Measurements from ENCODE around the gene LTF.
"Not testable (repeated sequence)": the region's sequence is repeated elsewhere in the genome, so short reads cannot be mapped to it uniquely, and the experiment has no call there.

The LTF gene

GRCh38 chr3:46442576-46443530 lies 21.9 kb downstream of the LTF start:
- DNase-seq (ENCODE audit: low read depth, low spot score) = no peak

GRCh38 chr3:46440531-46441294 lies 24.0 kb downstream of the LTF start:
- DNase-seq (ENCODE audit: low read depth, low spot score) = no peak

- DNase-seq (ENCODE audit: low read depth, low spot score) = no peak
These were observed 25.9 kb downstream of the LTF start for GRCh38 chr3:46438831-46439230.

GRCh38 chr3:46435081-46435726 lies 29.5 kb downstream of the LTF start:
- DNase-seq (ENCODE audit: low read depth, low spot score) = no peak

- DNase-seq (ENCODE audit: low read depth, low spot score) = no peak
These were observed 30.9 kb downstream of the LTF start for GRCh38 chr3:46433841-46434240.

GRCh38 chr3:46433118-46433517 lies 31.6 kb downstream of the LTF start:
- DNase-seq (ENCODE audit: low read depth, low spot score) = not testable (repeated sequence)

GRCh38 chr3:46431905-46432304 lies 32.8 kb downstream of the LTF start:
- not testable (repeated sequence) for DNase-seq (ENCODE audit: low read depth, low spot score)

- not testable (repeated sequence) for DNase-seq (ENCODE audit: low read depth, low spot score)
These were observed 33.8 kb downstream of the LTF start for GRCh38 chr3:46430879-46431278.

- no peak for DNase-seq (ENCODE audit: low read depth, low spot score)
These were observed 35.0 kb downstream of the LTF start for GRCh38 chr3:46429671-46430070.

- DNase-seq (ENCODE audit: low read depth, low spot score) = no peak
These were observed 35.5 kb downstream of the LTF start for GRCh38 chr3:46429250-46429649.

GRCh38 chr3:46427916-46428833 lies 36.5 kb downstream of the LTF start:
- no peak for DNase-seq (ENCODE audit: low read depth, low spot score)

GRCh38 chr3:46427404-46427803 lies 37.3 kb downstream of the LTF start:
- not testable (repeated sequence) for DNase-seq (ENCODE audit: low read depth, low spot score)

GRCh38 chr3:46426476-46426875 lies 38.2 kb downstream of the LTF start:
- not testable (repeated sequence) for DNase-seq (ENCODE audit: low read depth, low spot score)

- no peak for DNase-seq (ENCODE audit: low read depth, low spot score)
These were observed 41.1 kb downstream of the LTF start for GRCh38 chr3:46423588-46423987.

- no peak for DNase-seq (ENCODE audit: low read depth, low spot score)
These were observed 42.1 kb downstream of the LTF start for GRCh38 chr3:46422617-46423016.

- DNase-seq (ENCODE audit: low read depth, low spot score) = no peak
These were observed 43.8 kb downstream of the LTF start for GRCh38 chr3:46420931-46421330.

GRCh38 chr3:46419816-46420215 lies 44.9 kb downstream of the LTF start:
- DNase-seq (ENCODE audit: low read depth, low spot score) = no peak

- DNase-seq (ENCODE audit: low read depth, low spot score) = no peak
These were observed 46.7 kb downstream of the LTF start for GRCh38 chr3:46417841-46418611.

- DNase-seq (ENCODE audit: low read depth, low spot score) = no peak
These were observed 47.7 kb downstream of the LTF start for GRCh38 chr3:46416811-46417510.
